Neural crest cell (in vitro differentiated cells): ENCODE measurements around the gene ADAMTS2. TPM values are rescaled to one million over a fixed set of nuclear protein-coding genes. Genes with fewer than 3 reads are reported as not detected.
A peak's percentile ranks its signal among the peaks of the same experiment; 100 is the strongest.

Experiments used
- DNase-seq: peaks from one replicate; pipeline ENCODE4 v3.0.0; 2021; ENCODE audit warnings: low read depth, mixed read lengths, low spot score
- H3K27ac Mint-ChIP-seq: one replicate; pipeline ENCODE4 v1.8.0; 2021; ENCODE audit warnings: mild to moderate bottlenecking, mixed read lengths; ENCODE audit not compliant: unreplicated experiment
- H3K27me3 Mint-ChIP-seq: 2 replicates; pipeline ENCODE4 v1.8.0; 2021; ENCODE audit warnings: low read depth, mild to moderate bottlenecking, mixed read lengths
- H3K36me3 Mint-ChIP-seq: 2 replicates; pipeline ENCODE4 v1.8.0; 2021; ENCODE audit warnings: low read depth, mild to moderate bottlenecking, mixed read lengths
- H3K4me1 Mint-ChIP-seq: 2 replicates; pipeline ENCODE4 v1.8.0; 2021; ENCODE audit warnings: mixed read lengths
- H3K4me3 Mint-ChIP-seq: one replicate; pipeline ENCODE4 v1.8.0; 2021; ENCODE audit warnings: mild to moderate bottlenecking, mixed read lengths
- H3K9me3 Mint-ChIP-seq: 2 replicates; pipeline ENCODE4 v1.8.0; 2021; ENCODE audit warnings: mixed read lengths
- total RNA-seq: library from RNA; stranded (reverse); gene quantifications from 2 replicates; pipeline ENCODE4 v1.2.1, GENCODE V29; 2021
- TF ChIP-seq, protein P1 (sequence below): fragments of 200-600 bp; sonication (generic); conservative IDR thresholded peaks from 2 replicates; pipeline ENCODE4 v1.5.0; 2021; ENCODE audit warnings: antibody characterized with exemption, mild to moderate bottlenecking

The ADAMTS2 gene
- total RNA-seq, 1 donor from 2014 or later: 1.5 TPM

DNA sequence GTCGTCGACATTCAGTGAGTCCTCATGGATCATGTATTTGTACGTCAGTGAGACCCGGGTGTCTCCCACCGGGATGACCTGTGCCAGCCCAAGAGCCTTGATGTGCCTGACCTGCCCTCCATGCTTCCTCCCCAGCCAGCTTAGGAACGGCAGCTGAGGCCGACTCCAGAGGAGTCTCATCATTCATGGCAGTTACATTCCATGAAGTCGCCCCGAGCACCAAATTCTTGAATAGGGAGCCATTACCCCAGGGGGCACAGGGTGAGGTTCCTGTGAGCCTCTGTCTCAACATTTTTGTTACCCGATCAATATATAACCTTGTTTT is 217.3 kb downstream of the ADAMTS2 start:
- Mint-ChIP-seq H3K27ac (no peak overlapping the region), H3K4me3 (no peak overlapping the region), H3K4me1 (peaks cover 3% of the 10 kb centered on the region), H3K27me3 (no peaks in the 10 kb centered on the region), H3K36me3 (no peaks in the 10 kb centered on the region), H3K9me3 (no peaks in the 10 kb centered on the region)
- TF ChIP-seq, protein P1, sequence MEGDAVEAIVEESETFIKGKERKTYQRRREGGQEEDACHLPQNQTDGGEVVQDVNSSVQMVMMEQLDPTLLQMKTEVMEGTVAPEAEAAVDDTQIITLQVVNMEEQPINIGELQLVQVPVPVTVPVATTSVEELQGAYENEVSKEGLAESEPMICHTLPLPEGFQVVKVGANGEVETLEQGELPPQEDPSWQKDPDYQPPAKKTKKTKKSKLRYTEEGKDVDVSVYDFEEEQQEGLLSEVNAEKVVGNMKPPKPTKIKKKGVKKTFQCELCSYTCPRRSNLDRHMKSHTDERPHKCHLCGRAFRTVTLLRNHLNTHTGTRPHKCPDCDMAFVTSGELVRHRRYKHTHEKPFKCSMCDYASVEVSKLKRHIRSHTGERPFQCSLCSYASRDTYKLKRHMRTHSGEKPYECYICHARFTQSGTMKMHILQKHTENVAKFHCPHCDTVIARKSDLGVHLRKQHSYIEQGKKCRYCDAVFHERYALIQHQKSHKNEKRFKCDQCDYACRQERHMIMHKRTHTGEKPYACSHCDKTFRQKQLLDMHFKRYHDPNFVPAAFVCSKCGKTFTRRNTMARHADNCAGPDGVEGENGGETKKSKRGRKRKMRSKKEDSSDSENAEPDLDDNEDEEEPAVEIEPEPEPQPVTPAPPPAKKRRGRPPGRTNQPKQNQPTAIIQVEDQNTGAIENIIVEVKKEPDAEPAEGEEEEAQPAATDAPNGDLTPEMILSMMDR: no peak
- no peak for DNase-seq

DNA sequence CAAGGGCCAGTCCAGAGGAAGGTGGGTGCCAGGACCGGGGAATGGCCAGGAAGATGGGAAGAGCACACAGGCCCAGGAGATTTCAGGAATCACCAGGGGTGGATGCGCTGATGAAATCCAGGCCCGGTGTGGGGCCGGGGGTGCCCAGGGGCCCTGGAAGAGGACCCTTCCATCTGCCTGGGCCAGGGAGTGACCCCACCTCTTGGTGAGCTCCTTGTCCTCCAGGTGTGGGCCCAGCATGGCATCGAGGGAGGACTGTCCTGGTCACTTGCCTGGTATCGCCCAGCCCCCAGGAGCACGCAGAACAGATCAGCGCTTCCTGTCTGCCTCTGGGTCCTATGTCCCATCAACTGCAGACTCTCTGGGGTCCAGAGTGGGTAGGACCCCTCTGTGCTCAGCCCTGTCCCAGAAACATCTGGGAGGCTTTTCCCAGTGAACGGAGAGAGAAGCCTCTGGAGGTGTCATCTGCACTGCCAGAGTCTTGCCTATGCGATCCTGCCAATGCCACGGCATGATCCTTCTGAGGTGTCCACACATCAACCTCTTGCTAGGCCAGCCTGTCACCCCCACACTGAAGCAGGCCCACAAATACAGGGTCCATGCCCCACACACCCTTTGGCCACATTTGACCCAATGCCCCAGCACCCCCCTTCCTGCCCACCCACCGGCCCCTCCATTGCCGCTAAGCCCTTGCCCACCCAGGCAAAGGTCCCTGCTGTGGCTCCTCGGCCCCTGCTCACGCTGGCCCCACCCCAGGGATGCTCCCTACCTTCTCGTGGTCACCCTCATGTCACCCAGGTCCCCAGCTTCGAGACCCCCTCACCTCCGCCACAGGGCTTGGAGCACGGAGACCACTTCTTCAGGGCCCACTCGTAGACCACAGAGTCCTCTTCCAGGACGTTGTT is 217.9 kb downstream of the ADAMTS2 start:
- Mint-ChIP-seq H3K36me3 (no peaks in the 10 kb centered on the region), H3K27me3 (no peaks in the 10 kb centered on the region), H3K9me3 (no peaks in the 10 kb centered on the region), H3K27ac (no peak overlapping the region), H3K4me1 (no peaks in the 10 kb centered on the region), H3K4me3 (no peak overlapping the region)
- DNase-seq: no peak
- TF ChIP-seq, protein P1: no peak

DNA sequence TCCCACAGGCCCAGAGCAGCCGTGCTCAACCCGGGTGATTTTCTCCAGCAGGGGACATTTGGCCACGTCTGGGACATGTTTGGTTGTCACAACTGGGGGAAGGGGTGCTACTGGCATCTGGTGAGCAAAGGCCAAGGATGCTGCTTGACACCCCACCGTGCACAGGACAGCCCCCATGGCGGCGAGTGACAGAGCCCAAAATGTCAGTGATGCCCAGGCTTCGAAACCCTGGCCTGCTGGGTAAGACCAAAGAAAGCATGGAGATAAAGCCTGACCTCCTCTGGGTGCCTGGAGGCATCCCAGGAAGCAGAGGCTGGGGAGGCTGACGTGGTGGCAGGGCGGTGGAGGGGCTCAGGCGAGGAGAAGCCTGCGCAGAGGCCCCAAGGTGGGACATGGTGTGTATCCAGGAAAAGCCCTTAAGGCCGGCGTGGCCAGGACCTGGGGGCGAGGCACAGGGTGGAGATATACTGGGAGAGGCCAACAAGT is 218.7 kb downstream of the ADAMTS2 start:
- no peaks in the 10 kb centered on the region for H3K4me1 Mint-ChIP-seq
- TF ChIP-seq, protein P1: no peak
- no peaks in the 10 kb centered on the region for H3K36me3 Mint-ChIP-seq
- H3K4me3 Mint-ChIP-seq: no peak overlapping the region
- H3K27ac Mint-ChIP-seq: no peak overlapping the region
- H3K9me3 Mint-ChIP-seq: no peaks in the 10 kb centered on the region
- DNase-seq: no peak
- H3K27me3 Mint-ChIP-seq: no peaks in the 10 kb centered on the region

DNA sequence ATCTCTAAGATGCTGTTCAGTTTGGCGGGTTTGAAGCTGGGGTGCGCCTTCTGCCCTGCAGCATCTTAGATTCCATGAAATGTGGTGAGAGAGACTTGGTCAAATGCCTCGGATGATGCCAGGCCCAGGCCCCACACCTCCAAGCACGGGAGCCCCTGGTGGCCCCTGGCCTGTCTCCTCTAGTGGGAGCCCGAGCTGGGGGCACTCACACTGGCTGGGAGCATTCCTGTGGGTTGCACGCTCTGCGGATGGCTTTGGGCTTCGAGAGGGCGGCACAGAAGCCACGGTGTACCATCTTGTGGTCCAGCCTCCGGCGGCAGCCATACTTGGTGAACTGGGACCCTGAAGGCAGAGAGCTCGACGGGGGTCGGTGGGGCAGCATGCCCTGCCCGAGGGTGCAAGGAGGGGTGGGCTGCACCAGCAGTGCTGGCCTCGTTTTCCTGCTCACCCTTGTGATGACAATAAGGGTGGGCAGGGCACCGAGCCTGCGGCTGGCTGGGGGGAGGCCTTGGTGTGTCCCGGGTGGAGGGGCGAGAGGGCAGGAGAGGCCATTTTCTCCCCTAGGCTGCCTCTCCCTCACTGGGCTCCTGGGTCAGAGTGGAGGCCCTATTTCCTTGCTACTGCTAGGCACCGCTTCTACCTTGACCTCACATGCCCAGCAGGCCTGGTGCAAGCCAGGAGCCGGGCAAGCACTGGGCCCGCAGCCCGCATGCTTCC is 219.3 kb downstream of the ADAMTS2 start:
- H3K4me1 Mint-ChIP-seq: no peaks in the 10 kb centered on the region
- H3K27ac Mint-ChIP-seq: no peak overlapping the region
- no peaks in the 10 kb centered on the region for H3K27me3 Mint-ChIP-seq
- H3K9me3 Mint-ChIP-seq: no peaks in the 10 kb centered on the region
- no peak for DNase-seq
- TF ChIP-seq, protein P1: no peak
- no peak overlapping the region for H3K4me3 Mint-ChIP-seq
- H3K36me3 Mint-ChIP-seq: no peaks in the 10 kb centered on the region

DNA sequence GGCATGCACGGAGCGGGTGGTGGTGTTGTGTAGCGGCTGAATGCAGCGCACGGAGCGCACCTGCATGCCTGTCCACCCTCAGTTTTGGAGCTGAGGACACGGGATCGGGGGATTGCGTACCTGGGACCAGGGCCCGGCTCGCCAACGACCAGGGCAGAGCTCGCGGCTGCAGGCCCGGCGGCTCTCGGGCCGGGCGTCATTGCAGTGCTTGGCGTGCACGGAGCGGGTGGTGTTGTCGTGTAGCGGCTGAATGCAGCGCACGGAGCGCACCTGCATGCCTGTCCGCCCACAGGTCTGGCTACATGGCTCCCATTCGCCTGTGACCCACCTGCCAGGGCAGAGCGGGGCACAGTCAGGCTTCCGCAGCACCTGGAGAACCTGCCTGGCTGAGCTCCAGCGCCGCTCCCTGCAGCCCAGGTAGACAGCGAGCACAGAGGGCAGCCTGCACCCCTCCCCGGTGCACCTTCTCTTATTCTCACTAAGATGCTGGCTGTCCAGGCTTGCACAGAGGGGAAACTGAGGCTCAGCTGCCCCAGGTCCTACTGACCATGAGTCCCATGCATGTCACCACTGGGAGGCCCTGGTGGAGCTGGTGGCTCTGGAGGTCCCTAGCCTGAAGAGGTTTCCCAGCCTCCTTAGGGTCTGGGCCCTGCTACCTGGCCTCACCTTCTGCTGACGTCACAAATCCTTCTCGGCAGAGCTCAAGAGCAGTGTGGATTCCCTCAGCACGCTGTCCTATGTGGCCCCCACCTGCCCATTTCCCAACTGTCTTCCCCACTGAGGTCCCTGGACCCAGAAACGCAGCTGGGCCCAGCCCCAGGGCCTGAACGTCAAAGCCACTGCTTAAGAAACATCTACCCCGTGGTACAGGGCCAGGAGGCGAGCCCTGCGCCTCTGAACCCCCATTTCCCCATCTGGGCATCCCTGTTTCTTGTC is 220.1 kb downstream of the ADAMTS2 start:
- H3K27me3 Mint-ChIP-seq: no peaks in the 10 kb centered on the region
- H3K9me3 Mint-ChIP-seq: peaks cover 1% of the 10 kb centered on the region
- H3K4me3 Mint-ChIP-seq: no peak overlapping the region
- peak overlapping the region; percentile 50 for H3K27ac Mint-ChIP-seq
- no peaks in the 10 kb centered on the region for H3K36me3 Mint-ChIP-seq
- H3K4me1 Mint-ChIP-seq: no peaks in the 10 kb centered on the region
- TF ChIP-seq, protein P1: no peak
- DNase-seq: no peak
